ENCODE measurements around the gene CENPX. TPM values are rescaled to one million over a fixed set of nuclear protein-coding genes. Genes with fewer than 3 reads are reported as not detected.

The CENPX gene
- total RNA-seq, 1 donor from 2014 or later: 40.2 TPM

DNA sequence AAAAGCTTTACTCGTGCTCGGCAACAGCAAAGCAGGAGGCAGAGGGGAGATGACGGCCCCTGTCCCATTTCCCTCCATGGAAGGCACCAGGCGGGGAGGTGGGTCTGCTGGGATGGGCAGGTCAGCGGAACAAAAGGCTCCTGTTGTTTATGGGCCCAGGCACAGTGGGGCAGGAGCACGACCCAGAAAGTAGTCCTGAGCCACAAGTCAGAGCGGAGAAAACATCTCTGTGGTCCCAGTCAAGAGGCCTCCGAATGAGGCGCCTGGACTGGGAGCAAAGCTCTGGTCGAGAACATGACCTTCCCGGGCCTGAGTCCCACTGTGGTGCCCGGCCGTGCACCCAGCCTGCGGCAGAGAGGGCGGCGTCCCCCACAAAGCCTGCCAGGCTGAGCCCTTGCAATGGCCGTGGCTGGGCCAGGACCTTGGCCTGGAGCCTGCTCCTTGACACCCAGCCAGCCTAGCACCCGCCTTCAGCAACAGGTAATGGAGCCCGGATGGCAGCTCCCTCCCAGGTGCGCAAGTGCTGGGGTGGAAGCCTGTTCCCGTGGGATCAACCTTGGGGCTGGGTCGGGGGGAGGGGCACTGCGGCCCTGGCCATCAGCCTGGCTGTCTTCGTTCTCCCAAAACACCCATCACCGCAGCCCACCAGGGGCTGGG, 25.4 kb upstream of the CENPX start:
- Histone ChIP-seq H3K27me3 (no peaks in the 10 kb centered on the region), H3K4me1 (peaks cover 17% of the 10 kb centered on the region), H3K36me3 (peaks cover 15% of the 10 kb centered on the region), H3K27ac (no peak overlapping the region), H3K4me3 (no peak overlapping the region), H3K9me3 (no peaks in the 10 kb centered on the region)
- TF ChIP-seq CTCF (IDR thresholded peaks at IDR 0.05): no peak
- no peak for ATAC-seq
- intact Hi-C loops (cut with DNase I): no loop called here
- no peak for DNase-seq

DNA sequence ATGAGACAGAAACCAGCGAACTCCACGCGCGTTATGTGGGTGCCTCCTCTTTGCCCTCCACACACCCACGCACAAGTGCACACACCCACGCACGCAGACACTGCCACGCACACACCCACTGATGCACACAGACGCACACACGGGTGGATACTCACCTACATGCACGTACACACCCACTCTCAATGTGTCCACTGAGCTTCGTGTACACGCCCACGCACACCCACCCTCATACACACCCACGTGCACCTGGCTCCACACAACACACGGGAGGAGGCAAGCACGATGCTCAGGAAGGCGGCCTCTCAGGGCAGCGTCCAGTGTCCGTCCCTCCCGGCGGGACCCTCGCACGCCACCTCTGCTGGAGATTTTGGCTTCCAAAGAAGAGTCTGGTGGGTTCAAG, 24.7 kb upstream of the CENPX start:
- DNase-seq (no peak), ATAC-seq (no peak)
- TF ChIP-seq CTCF (IDR thresholded peaks at IDR 0.05): no peak
- intact Hi-C loops (cut with DNase I): no loop called here
- peaks cover 15% of the 10 kb centered on the region for H3K36me3 ChIP-seq
- no peaks in the 10 kb centered on the region for H3K9me3 ChIP-seq
- peaks cover 10% of the 10 kb centered on the region for H3K4me1 ChIP-seq
- no peaks in the 10 kb centered on the region for H3K27me3 ChIP-seq
- no peak overlapping the region for H3K27ac ChIP-seq
- no peak overlapping the region for H3K4me3 ChIP-seq

GRCh38 chr17:82046903-82047302, 24.2 kb upstream of the CENPX start:
- no peak for TF ChIP-seq CTCF (IDR thresholded peaks at IDR 0.05)

DNA sequence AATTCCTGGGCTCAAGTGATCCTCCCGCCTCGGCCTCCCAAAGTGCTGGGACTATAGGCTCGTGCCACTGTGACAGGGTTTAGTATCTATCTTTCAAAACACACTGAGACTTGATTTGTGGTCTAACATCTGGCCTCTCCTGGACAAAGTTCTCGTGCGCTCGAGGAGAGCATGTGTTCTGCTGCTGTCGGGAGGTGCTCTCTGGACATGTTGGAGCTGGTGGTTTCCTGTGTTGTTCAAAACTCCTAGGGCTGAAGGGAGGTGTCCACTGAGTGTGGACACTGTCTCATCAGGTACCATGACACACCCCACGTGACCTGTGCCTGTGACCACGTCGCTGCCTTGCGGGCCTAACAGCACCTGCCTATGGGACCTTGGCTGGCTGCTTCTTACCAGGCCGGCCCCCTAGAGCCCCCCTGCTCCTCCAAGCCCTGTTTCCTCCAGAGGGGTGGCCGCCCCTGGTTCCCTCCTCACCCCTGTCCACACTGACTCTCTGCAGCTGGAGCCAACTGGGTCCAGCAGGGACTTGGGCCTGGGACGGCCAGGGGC, 23.3 kb upstream of the CENPX start:
- intact Hi-C loops (cut with DNase I): no loop called here
- H3K4me1 ChIP-seq: peaks cover 10% of the 10 kb centered on the region
- DNase-seq (no peak), ATAC-seq (no peak)
- H3K4me3 ChIP-seq: no peak overlapping the region
- no peak overlapping the region for H3K27ac ChIP-seq
- H3K27me3 ChIP-seq: no peaks in the 10 kb centered on the region
- no peaks in the 10 kb centered on the region for H3K9me3 ChIP-seq
- peaks cover 15% of the 10 kb centered on the region for H3K36me3 ChIP-seq
- no peak for TF ChIP-seq CTCF (IDR thresholded peaks at IDR 0.05)

More at GRCh38 chr17:82046903-82047302, 24.2 kb upstream of the CENPX start:
- H3K4me3 ChIP-seq: no peak overlapping the region
- peaks cover 10% of the 10 kb centered on the region for H3K4me1 ChIP-seq
- H3K27me3 ChIP-seq: no peaks in the 10 kb centered on the region
- H3K9me3 ChIP-seq: no peaks in the 10 kb centered on the region
- ATAC-seq (no peak), DNase-seq (no peak)
- H3K36me3 ChIP-seq: peaks cover 15% of the 10 kb centered on the region
- H3K27ac ChIP-seq: no peak overlapping the region
- intact Hi-C loops (cut with DNase I): no loop called here

GRCh38 chr17:82043507-82043906, 20.8 kb upstream of the CENPX start:
- H3K27ac ChIP-seq: no peak overlapping the region
- H3K27me3 ChIP-seq: no peaks in the 10 kb centered on the region
- no peaks in the 10 kb centered on the region for H3K9me3 ChIP-seq
- no peak for TF ChIP-seq CTCF (IDR thresholded peaks at IDR 0.05)
- intact Hi-C loops (cut with DNase I): no loop called here
- ATAC-seq (no peak), DNase-seq (no peak)
- peaks cover 2% of the 10 kb centered on the region for H3K36me3 ChIP-seq
- H3K4me1 ChIP-seq: no peaks in the 10 kb centered on the region
- no peak overlapping the region for H3K4me3 ChIP-seq

Data from upper lobe of right lung (tissue), 1 donor.